ENCODE results near the gene STARD8.

DNA sequence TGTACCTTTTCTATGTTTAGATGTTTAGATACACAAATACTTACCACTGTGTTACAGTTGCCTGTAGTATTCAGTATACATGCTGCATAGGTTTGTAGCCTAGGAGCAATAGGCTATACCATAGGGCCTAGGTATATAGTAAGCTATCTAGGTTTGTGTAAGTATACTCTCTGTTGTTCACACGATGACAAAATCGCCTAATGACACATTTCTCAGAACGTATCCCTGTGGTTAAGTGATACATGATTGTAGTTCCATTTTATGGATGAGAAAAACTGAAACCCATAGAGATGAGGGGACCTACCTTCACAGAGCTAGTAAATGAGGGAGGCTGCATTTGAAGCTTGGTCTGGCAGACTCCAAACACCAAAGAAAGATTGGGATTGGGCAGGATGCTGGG lies 102.0 kb downstream of the STARD8 start:
- no peak for TF ChIP-seq EZH2 (IDR thresholded peaks at IDR 0.05; ENCODE audit: low read length, unreplicated experiment)
- TF ChIP-seq, protein P1, sequence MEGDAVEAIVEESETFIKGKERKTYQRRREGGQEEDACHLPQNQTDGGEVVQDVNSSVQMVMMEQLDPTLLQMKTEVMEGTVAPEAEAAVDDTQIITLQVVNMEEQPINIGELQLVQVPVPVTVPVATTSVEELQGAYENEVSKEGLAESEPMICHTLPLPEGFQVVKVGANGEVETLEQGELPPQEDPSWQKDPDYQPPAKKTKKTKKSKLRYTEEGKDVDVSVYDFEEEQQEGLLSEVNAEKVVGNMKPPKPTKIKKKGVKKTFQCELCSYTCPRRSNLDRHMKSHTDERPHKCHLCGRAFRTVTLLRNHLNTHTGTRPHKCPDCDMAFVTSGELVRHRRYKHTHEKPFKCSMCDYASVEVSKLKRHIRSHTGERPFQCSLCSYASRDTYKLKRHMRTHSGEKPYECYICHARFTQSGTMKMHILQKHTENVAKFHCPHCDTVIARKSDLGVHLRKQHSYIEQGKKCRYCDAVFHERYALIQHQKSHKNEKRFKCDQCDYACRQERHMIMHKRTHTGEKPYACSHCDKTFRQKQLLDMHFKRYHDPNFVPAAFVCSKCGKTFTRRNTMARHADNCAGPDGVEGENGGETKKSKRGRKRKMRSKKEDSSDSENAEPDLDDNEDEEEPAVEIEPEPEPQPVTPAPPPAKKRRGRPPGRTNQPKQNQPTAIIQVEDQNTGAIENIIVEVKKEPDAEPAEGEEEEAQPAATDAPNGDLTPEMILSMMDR (conservative IDR thresholded peaks at IDR 0.05; ENCODE audit: low read depth, low read length): no peak

All from PC-3 (cell line).